Fibroblast of pulmonary artery (primary cell): Measurements from ENCODE around the gene RBM39.
"Not testable (repeated sequence)": the region's sequence is repeated elsewhere in the genome, so short reads cannot be mapped to it uniquely, and the experiment has no call there.

Source experiments
- DNase-seq: peaks from one replicate; pipeline ENCODE4 v3.0.0-alpha.2; 2010; ENCODE audit warnings: low read depth
- H3K4me3 ChIP-seq: replicated peaks from 2 replicates; pipeline ENCODE4 v1.5.1; 2011; ENCODE audit warnings: low read depth, mild to moderate bottlenecking, control low read depth, low read length, moderate library complexity
- CTCF ChIP-seq: IDR thresholded peaks from 2 replicates; pipeline ENCODE4 v1.5.1; 2011; ENCODE audit warnings: mild to moderate bottlenecking, control low read depth, low read length, inconsistent platforms; ENCODE audit errors: missing control alignments

The RBM39 gene

GRCh38 chr20:35715652-35716051 lies 26.4 kb downstream of the RBM39 start:
- TF ChIP-seq CTCF: no peak
- DNase-seq: no peak
- no peak overlapping the region for H3K4me3 ChIP-seq

- TF ChIP-seq CTCF: no peak
- no peak for DNase-seq
- no peak overlapping the region for H3K4me3 ChIP-seq
Measured at GRCh38 chr20:35714127-35714526, 27.9 kb downstream of the RBM39 start.

GRCh38 chr20:35713120-35713519 lies 28.9 kb downstream of the RBM39 start:
- DNase-seq: not testable (repeated sequence)

GRCh38 chr20:35711588-35712209 lies 30.4 kb downstream of the RBM39 start:
- no peak for DNase-seq
- H3K4me3 ChIP-seq: no peak overlapping the region
- no peak for TF ChIP-seq CTCF

More at GRCh38 chr20:35713120-35713519, 28.9 kb downstream of the RBM39 start:
- H3K4me3 ChIP-seq: not testable (repeated sequence)

- no peak for DNase-seq
- no peak overlapping the region for H3K4me3 ChIP-seq
- TF ChIP-seq CTCF: no peak
Measured at GRCh38 chr20:35710884-35711587, 31.0 kb downstream of the RBM39 start.

- no peak for TF ChIP-seq CTCF
- no peak for DNase-seq
- no peak overlapping the region for H3K4me3 ChIP-seq
Measured at GRCh38 chr20:35710039-35710438, 32.0 kb downstream of the RBM39 start.

GRCh38 chr20:35709259-35709658 lies 32.8 kb downstream of the RBM39 start:
- DNase-seq: no peak
- no peak overlapping the region for H3K4me3 ChIP-seq
- TF ChIP-seq CTCF: no peak
